ENCODE results near the gene CHI3L2. TPM values are rescaled to one million over a fixed set of nuclear protein-coding genes. Genes with fewer than 3 reads are reported as not detected.

Gene CHI3L2
- total RNA-seq, 1 experiment from 2014 or later: 0.77 TPM

- BruUV-seq (replicated peaks): no TSS peak
- H3K9me3 ChIP-seq (ENCODE audit: control insufficient read depth, insufficient read depth, low read depth, low read length): no peaks in the 10 kb centered on the region
- H3K4me3 ChIP-seq (ENCODE audit: low read depth in 2 of 2, low read length in 2 of 2): no peak overlapping the region
- H3K36me3 ChIP-seq (ENCODE audit: control insufficient read depth, insufficient read depth, low read length): no peaks in the 10 kb centered on the region
- TF ChIP-seq POLR2AphosphoS5 (IDR thresholded peaks at IDR 0.05; ENCODE audit: low read depth, low read length) (no peak), CTCF (IDR thresholded peaks at IDR 0.05) (peak; percentile 91), TCF7L2 (IDR thresholded peaks at IDR 0.05; ENCODE audit: low read depth, low read length) (peak; percentile 78)
- ChIA-PET CTCF (interaction anchor here (0.9 to 1.7 kb wide), 3 partner anchors 24 to 178 kb away, joined by 3 to 8 read pairs (median 6); no protein-coding TSS in a partner anchor), POLR2A (no interaction called here)
- no peak overlapping the region for H3K27ac ChIP-seq (ENCODE audit: low read length)
- no peaks in the 10 kb centered on the region for H3K27me3 ChIP-seq (ENCODE audit: control insufficient read depth, insufficient read depth, low read length)
- in situ Hi-C loops (cut with HindIII; ENCODE audit: low pct_unique_long_range_greater_than_20kb, low sequenced_read_pairs): no loop called here
- intact Hi-C loops (cut with micrococcal nuclease; ENCODE audit: unreplicated experiment): loop anchor here (1.0 to 2.0 kb wide), 2 partner anchors 112 to 178 kb away; no protein-coding TSS in a partner anchor
- peaks cover 8% of the 10 kb centered on the region for H3K4me1 ChIP-seq (ENCODE audit: control insufficient read depth, insufficient read depth, low read length)
- DNase-seq (ENCODE audit: low read depth, low spot score) (peak; percentile 53), ATAC-seq (peak; percentile 96)
Measured at GRCh38 chr1:111222308-111223125, 5.0 kb upstream of the CHI3L2 start.

GRCh38 chr1:111223126-111223685 lies 4.3 kb upstream of the CHI3L2 start:
- no TSS peak for BruUV-seq (replicated peaks)
- Histone ChIP-seq H3K27ac (ENCODE audit: low read length) (0 out of 2 replicates have a peak overlapping the region, but pooled peaks have one; percentile 48), H3K9me3 (ENCODE audit: control insufficient read depth, insufficient read depth, low read depth, low read length) (no peaks in the 10 kb centered on the region), H3K4me1 (ENCODE audit: control insufficient read depth, insufficient read depth, low read length) (peaks cover 12% of the 10 kb centered on the region), H3K27me3 (ENCODE audit: control insufficient read depth, insufficient read depth, low read length) (no peaks in the 10 kb centered on the region), H3K4me3 (ENCODE audit: low read depth in 2 of 2, low read length in 2 of 2) (no peak overlapping the region), H3K36me3 (ENCODE audit: control insufficient read depth, insufficient read depth, low read length) (no peaks in the 10 kb centered on the region)
- intact Hi-C loops (cut with micrococcal nuclease; ENCODE audit: unreplicated experiment) (loop anchor here (2.0 kb wide), 1 partner anchor 178 kb away; no protein-coding TSS in a partner anchor), in situ Hi-C loops (cut with HindIII; ENCODE audit: low pct_unique_long_range_greater_than_20kb, low sequenced_read_pairs) (no loop called here)
- ChIA-PET POLR2A (no interaction called here), CTCF (interaction anchor here (0.9 to 1.7 kb wide), 3 partner anchors 25 to 177 kb away, joined by 3 to 8 read pairs (median 6); no protein-coding TSS in a partner anchor)
- peak; percentile 68 for TF ChIP-seq CTCF (IDR thresholded peaks at IDR 0.05)
- TF ChIP-seq SIN3A (IDR thresholded peaks at IDR 0.05; ENCODE audit: borderline replicate concordance, insufficient read depth, low read depth, low read length): no peak
- no peak for TF ChIP-seq POLR2AphosphoS5 (IDR thresholded peaks at IDR 0.05; ENCODE audit: low read depth, low read length)
- no peak for TF ChIP-seq REST (IDR thresholded peaks at IDR 0.05; ENCODE audit: insufficient read depth in 1 of 2, low read depth in 2 of 2, low read length in 1 of 2)
- no peak for TF ChIP-seq TCF7L2 (IDR thresholded peaks at IDR 0.05; ENCODE audit: low read depth, low read length)
- ATAC-seq: peak; percentile 41; the same call in 1 of the 2 replicates
- DNase-seq (ENCODE audit: low read depth, low spot score): no peak

All from Panc1 (cell line).